GM13977 (cell line): ENCODE data around the gene CDC42BPG.

Experiments
- DNase-seq: peaks from one replicate; pipeline ENCODE4 v3.0.0; 2012; ENCODE audit warnings: low spot score
- CTCF ChIP-seq: IDR thresholded peaks from 2 replicates; pipeline ENCODE4 v1.5.1; 2012; ENCODE audit warnings: mild to moderate bottlenecking, control low read depth; ENCODE audit not compliant: insufficient read depth; ENCODE audit errors: extremely low read depth, missing control alignments
- in situ Hi-C: fragments of 300-500 bp; cut with MboI; formaldehyde crosslinking; loops from one replicate; pipeline ENCODE4 v1.12.0; 2022; ENCODE audit warnings: low sequenced_read_pairs, low pct_unique_long_range_greater_than_20kb, mixed read lengths, inconsistent platforms; ENCODE audit not compliant: unreplicated experiment

Gene CDC42BPG

DNA sequence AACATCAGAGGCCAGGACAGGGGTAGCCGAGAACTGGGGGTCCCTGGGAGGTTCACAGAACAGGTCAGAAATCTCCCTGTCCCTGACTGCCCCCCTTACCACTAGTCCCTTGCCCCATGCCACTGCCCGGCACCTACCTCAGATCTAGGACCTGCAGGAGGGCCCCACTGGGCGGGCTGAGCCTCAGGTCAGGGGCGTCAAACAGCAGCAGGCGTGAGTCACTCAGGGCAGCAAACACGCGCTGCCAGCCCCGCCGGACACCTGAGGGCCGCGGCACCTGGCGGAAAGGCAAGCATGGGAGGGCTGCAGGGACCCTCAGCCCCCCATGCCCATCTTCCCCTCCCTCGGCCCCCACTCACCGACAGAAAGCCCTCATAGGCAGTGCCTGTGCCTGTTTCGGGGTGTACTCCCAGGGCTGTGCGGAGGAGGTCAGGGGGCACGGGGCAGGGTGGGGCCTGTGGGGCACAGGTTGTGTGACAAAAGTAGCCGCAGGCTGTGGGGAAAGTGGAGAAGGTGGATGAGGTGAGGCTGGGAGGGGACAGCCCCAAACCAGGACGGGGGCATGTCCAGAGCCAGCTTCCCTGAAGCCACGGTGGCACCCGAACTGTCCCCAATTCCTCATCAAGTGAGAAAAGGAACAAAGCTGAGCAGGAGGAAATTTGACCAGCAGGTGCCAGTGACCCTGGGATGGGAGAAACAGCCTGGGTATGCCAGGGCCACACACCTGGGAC lies 11.8 kb downstream of the CDC42BPG start:
- in situ Hi-C loops: no loop called here
- no peak for DNase-seq
- no peak for TF ChIP-seq CTCF

GRCh38 chr11:64831411-64831891 lies 13.0 kb downstream of the CDC42BPG start:
- TF ChIP-seq CTCF: no peak
- in situ Hi-C loops: no loop called here
- no peak for DNase-seq

DNA sequence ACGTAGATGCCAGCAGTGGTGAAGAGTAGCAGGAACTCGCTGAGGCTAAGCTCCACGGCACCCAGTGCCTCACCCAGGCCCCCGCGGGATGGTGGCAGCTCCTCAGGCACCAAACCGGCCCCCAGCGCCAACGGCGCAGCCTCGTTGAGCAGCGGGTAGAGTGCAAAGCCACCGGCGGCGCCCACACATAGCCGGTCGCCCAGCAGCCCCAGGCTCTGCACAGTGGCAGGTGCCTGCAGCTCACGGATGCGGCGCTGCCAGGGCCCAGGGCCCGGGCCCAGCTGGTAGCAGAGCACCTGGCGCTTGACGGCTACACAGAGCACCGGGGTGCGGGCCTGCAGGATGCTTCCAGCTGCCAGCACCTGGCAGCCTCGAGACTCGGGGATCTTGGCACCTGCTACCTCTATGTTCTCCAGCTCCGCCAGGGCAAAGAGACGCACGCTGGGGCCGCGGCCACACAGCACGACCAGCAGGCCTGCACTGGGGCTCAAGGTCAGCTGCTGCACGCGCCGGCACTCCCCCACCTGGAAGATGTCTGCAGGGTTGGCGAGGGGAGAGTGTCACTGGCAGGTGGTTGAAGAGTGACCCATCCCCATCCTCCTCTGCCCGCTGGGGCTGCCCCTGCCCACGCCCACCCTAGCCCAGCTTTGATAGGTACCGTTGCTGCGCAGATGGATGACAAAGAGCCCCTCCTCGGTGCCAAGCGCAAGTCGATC lies 14.8 kb downstream of the CDC42BPG start:
- in situ Hi-C loops: no loop called here
- DNase-seq: no peak
- no peak for TF ChIP-seq CTCF

DNA sequence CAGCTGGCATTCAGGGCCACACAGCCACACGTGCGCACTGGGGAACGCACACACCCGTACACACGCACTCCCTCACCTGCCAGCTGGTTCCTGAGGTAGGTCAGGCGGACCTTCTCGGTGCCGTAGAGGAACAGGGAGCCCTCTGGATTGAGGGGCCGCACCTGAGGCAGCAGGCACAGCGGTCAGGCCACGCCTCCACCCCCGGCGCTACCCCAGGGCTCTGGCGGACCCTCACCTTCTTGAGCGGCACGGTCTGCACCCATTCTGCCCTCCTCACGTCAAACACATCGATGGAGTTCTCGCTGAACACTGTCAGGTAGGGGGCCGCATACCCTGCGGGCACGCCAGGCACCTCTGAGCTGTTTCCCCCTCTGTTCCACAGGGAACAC lies 17.0 kb downstream of the CDC42BPG start:
- in situ Hi-C loops: no loop called here
- no peak for TF ChIP-seq CTCF
- DNase-seq: no peak

- in situ Hi-C loops: no loop called here
- DNase-seq: no peak
- no peak for TF ChIP-seq CTCF
These were observed 17.6 kb downstream of the CDC42BPG start for GRCh38 chr11:64826578-64827450.

- TF ChIP-seq CTCF: no peak
- no peak for DNase-seq
- in situ Hi-C loops: no loop called here
These were observed 18.4 kb downstream of the CDC42BPG start for GRCh38 chr11:64826062-64826461.
